Stimulated activated naive B cell treated with anti-CD40 and anti-IgM and Interleukin-4, amounts not matched to agents 10 μg/mL and 1 μg/mL and 100 μg/mL, for 72 hours (primary cell): ENCODE measurements around the gene DCLK1.

Experiments
- ATAC-seq, 2 donors: fragments of 150-1000 bp; cut with Tn5 transposase; replicated peaks; 2 replicates each; pipeline ENCODE4 v1.10.0; 2021; ENCODE audit warnings: moderate library complexity in 1 of 2
- DNase-seq: peaks from one replicate; pipeline ENCODE4 v3.0.0; 2021
- H3K27ac Mint-ChIP-seq: one replicate; pipeline ENCODE4 v1.8.0; 2022; ENCODE audit warnings: mild to moderate bottlenecking, mixed read lengths
- H3K27me3 Mint-ChIP-seq, 2 donors: one replicate each; pipeline ENCODE4 v1.8.0; 2022; ENCODE audit warnings: mixed read lengths in 2 of 2
- H3K36me3 Mint-ChIP-seq, 2 donors: one replicate each; pipeline ENCODE4 v1.8.0; 2022; ENCODE audit warnings: mixed read lengths in 2 of 2, mild to moderate bottlenecking in 1 of 2
- H3K4me1 Mint-ChIP-seq, 2 donors: one replicate each; pipeline ENCODE4 v1.8.0; 2022; ENCODE audit warnings: mixed read lengths in 2 of 2, mild to moderate bottlenecking in 1 of 2
- H3K4me3 Mint-ChIP-seq, 2 donors: one replicate each; pipeline ENCODE4 v1.8.0; 2022; ENCODE audit warnings: mild to moderate bottlenecking in 2 of 2, mixed read lengths in 2 of 2, moderate library complexity in 1 of 2
- H3K9me3 Mint-ChIP-seq, 2 donors: one replicate each; pipeline ENCODE4 v1.8.0; 2022; ENCODE audit warnings: mixed read lengths in 2 of 2, mild to moderate bottlenecking in 1 of 2

Gene DCLK1

DNA sequence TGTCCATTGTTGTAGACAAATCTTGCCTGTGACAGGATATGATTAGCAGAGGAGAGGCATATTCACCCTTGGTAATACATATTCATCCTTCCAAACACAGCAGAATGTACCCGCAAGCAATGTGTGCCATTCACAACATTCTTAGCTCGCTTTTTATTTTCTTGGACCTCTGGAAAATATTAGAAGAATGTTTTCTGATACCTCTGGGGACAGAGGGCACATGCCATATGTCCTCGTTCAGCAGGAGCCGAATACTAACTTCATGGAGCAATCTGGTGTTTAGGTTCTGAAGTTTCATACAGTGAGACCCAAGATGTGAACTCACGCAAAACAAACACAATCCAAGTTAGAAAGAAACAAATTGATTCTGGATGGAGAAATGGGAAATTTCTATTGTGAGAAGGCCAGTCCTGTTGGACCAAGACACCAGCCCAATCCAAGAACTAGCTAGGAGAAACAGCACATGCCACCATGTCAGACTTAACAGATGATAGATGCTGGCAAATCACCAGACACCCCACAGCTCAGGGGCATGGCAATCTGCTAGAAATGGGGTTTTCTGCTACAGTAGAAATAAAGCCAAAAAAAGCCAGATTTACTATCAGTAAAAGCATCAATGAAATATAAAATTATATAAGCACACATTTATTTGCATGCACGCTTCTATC, 297.4 kb downstream of the DCLK1 start:
- Mint-ChIP-seq H3K4me3 (no peak overlapping the region), H3K9me3 (no peaks in the 10 kb centered on the region), H3K36me3 (no peaks in the 10 kb centered on the region), H3K27me3 (no peaks in the 10 kb centered on the region), H3K27ac (no peak overlapping the region), H3K4me1 (no peaks in the 10 kb centered on the region)
- no peak for DNase-seq
- no peak for ATAC-seq

DNA sequence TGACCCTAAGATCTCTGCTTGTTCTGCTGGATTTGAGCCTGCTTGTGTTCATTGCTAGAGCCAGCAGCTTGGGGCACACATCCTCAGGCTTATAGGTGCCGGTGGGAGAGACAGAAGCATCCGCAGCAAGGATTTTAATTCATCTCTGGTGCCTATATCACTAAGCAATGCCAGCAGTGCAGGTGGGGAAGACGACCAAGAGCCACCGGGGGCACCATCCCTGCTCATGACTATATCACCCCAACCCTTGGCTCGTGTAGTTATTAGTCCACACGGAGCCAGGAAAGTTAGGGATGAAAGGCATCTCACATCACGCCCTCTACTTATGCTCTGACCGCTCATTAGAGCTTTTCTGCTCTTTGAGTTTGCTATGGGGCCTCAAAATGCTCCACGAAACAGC, 298.2 kb downstream of the DCLK1 start:
- H3K4me1 Mint-ChIP-seq = no peaks in the 10 kb centered on the region
- H3K27ac Mint-ChIP-seq = no peak overlapping the region
- no peaks in the 10 kb centered on the region for H3K27me3 Mint-ChIP-seq
- no peak overlapping the region for H3K4me3 Mint-ChIP-seq
- DNase-seq (no peak), ATAC-seq (no peak)
- H3K36me3 Mint-ChIP-seq = no peaks in the 10 kb centered on the region
- H3K9me3 Mint-ChIP-seq = no peaks in the 10 kb centered on the region

GRCh38 chr13:35832551-35832950, 298.6 kb downstream of the DCLK1 start:
- Mint-ChIP-seq H3K27me3 (no peaks in the 10 kb centered on the region), H3K4me3 (no peak overlapping the region), H3K9me3 (no peaks in the 10 kb centered on the region), H3K4me1 (no peaks in the 10 kb centered on the region), H3K36me3 (no peaks in the 10 kb centered on the region), H3K27ac (no peak overlapping the region)
- ATAC-seq = no peak
- DNase-seq = no peak

DNA sequence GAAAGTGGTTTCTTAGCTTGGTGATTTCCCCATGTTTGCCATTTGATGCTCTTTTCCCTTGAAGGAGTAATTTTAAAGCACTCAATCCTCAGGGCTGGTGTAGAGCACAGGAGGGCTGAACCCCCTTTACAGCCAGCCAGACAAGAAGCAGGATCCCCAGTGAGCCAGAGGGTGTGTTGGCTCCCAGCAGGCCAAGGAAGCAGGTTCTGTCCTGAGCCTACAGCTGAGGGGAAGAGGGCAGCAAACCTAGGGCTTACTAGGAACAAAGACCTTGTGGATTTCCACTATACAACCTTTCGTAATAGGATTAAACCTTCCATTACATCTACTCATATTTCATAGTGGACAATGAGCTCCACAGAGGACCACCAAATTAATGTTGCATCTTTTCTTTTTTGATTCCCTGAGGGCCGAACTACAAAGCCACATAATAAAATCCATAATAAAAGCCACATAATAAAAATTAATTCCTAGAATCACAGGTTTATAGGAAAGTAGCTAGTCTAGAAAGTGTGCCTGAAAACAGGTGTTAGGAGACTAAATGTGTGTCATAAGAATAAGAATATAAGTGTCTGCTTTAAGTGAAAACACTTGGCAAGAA, 300.2 kb downstream of the DCLK1 start:
- Mint-ChIP-seq H3K4me3 (no peak overlapping the region), H3K4me1 (no peaks in the 10 kb centered on the region), H3K36me3 (no peaks in the 10 kb centered on the region), H3K27ac (no peak overlapping the region), H3K9me3 (no peaks in the 10 kb centered on the region), H3K27me3 (no peaks in the 10 kb centered on the region)
- DNase-seq = no peak
- no peak for ATAC-seq

GRCh38 chr13:35826626-35827254, 304.4 kb downstream of the DCLK1 start:
- Mint-ChIP-seq H3K27me3 (no peaks in the 10 kb centered on the region), H3K4me1 (no peaks in the 10 kb centered on the region), H3K4me3 (no peak overlapping the region), H3K36me3 (no peaks in the 10 kb centered on the region), H3K27ac (no peak overlapping the region), H3K9me3 (peaks cover 0 to 2% of the 10 kb centered on the region in 2 donors)
- DNase-seq (no peak), ATAC-seq (no peak)

DNA sequence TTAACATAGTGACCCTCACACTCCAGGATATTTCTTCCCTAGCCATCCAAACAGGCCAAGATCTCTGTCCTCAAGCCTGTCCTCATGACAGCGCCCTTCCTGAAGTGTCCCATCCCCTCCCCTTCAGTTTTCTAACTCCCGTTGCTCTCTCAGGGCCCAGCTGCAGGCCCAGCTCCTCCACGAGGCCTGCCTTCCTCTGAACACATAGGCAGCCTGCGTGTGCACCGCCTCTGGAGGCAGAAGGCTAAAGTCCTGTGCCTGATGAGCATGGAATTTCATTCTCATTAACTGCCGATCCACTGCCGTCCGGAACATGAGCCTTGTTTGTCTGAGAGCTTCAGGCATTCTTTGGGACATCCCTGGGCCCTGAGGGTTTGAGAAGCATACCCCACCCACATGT, 306.4 kb downstream of the DCLK1 start:
- Mint-ChIP-seq H3K36me3 (no peaks in the 10 kb centered on the region), H3K4me3 (no peak overlapping the region), H3K9me3 (peaks cover 0 to 2% of the 10 kb centered on the region in 2 donors), H3K4me1 (no peaks in the 10 kb centered on the region), H3K27ac (no peak overlapping the region), H3K27me3 (no peaks in the 10 kb centered on the region)
- no peak for ATAC-seq
- DNase-seq = no peak

DNA sequence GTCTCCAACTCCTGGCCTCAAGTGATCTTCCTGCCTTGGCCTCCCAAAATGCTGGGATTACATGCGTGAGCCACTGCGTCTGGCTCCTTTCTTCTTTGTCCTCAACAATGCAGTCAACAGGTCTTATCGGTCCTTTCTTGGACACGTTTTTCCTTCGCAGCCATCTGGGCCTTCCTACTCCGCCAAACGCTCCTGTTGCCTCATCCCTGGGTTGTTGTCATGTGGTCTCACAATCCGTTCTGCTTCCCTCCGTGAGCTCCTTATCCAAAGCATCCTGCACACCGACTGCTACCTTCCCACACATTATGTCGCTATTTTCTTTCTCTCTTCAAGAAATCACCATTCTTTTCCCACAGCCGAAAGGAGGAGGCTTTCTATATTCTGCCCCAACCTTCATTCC, 306.8 kb downstream of the DCLK1 start:
- DNase-seq = no peak
- H3K4me1 Mint-ChIP-seq = no peaks in the 10 kb centered on the region
- H3K36me3 Mint-ChIP-seq = no peaks in the 10 kb centered on the region
- no peak for ATAC-seq
- H3K9me3 Mint-ChIP-seq = peaks cover 0 to 2% of the 10 kb centered on the region in 2 donors
- H3K4me3 Mint-ChIP-seq = no peak overlapping the region
- no peak overlapping the region for H3K27ac Mint-ChIP-seq
- H3K27me3 Mint-ChIP-seq = no peaks in the 10 kb centered on the region

GRCh38 chr13:35822666-35823065, 308.5 kb downstream of the DCLK1 start:
- H3K36me3 Mint-ChIP-seq = no peaks in the 10 kb centered on the region
- H3K27ac Mint-ChIP-seq = no peak overlapping the region
- H3K27me3 Mint-ChIP-seq = no peaks in the 10 kb centered on the region
- no peaks in the 10 kb centered on the region for H3K4me1 Mint-ChIP-seq
- H3K9me3 Mint-ChIP-seq = peaks cover 0 to 2% of the 10 kb centered on the region in 2 donors
- ATAC-seq (no peak), DNase-seq (no peak)
- H3K4me3 Mint-ChIP-seq = no peak overlapping the region

GRCh38 chr13:35818633-35819067, 312.5 kb downstream of the DCLK1 start:
- H3K4me1 Mint-ChIP-seq = no peaks in the 10 kb centered on the region
- no peaks in the 10 kb centered on the region for H3K36me3 Mint-ChIP-seq
- no peaks in the 10 kb centered on the region for H3K27me3 Mint-ChIP-seq
- no peak overlapping the region for H3K27ac Mint-ChIP-seq
- DNase-seq (no peak), ATAC-seq (no peak)
- H3K9me3 Mint-ChIP-seq = no peaks in the 10 kb centered on the region
- H3K4me3 Mint-ChIP-seq = no peak overlapping the region

- H3K4me1 Mint-ChIP-seq = no peaks in the 10 kb centered on the region
- no peaks in the 10 kb centered on the region for H3K36me3 Mint-ChIP-seq
- DNase-seq (no peak), ATAC-seq (no peak)
- H3K4me3 Mint-ChIP-seq = no peak overlapping the region
- no peaks in the 10 kb centered on the region for H3K9me3 Mint-ChIP-seq
- H3K27ac Mint-ChIP-seq = no peak overlapping the region
- no peaks in the 10 kb centered on the region for H3K27me3 Mint-ChIP-seq
These were observed 313.3 kb downstream of the DCLK1 start for GRCh38 chr13:35817642-35818607.

DNA sequence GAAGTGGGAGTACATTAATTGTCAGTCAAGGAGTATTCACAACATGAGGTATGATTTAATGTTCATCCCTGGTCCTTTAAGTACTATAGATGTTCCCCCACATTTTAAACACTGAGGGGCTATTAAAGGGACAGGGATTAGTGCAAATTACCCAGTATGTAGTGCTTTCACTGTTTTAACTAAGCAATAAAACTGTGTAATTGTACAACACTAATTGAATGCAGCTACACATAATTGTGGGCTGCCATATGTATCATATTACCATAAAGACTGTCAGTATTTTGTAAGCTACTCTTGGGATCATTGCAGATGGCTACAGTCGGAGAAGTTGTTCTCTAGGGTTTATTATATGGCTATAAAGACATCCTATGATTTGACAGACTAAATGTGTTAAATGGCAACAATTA, 316.6 kb downstream of the DCLK1 start:
- no peaks in the 10 kb centered on the region for H3K36me3 Mint-ChIP-seq
- no peaks in the 10 kb centered on the region for H3K9me3 Mint-ChIP-seq
- DNase-seq (no peak), ATAC-seq (no peak)
- no peaks in the 10 kb centered on the region for H3K4me1 Mint-ChIP-seq
- H3K27me3 Mint-ChIP-seq = no peaks in the 10 kb centered on the region
- no peak overlapping the region for H3K4me3 Mint-ChIP-seq
- H3K27ac Mint-ChIP-seq = no peak overlapping the region

DNA sequence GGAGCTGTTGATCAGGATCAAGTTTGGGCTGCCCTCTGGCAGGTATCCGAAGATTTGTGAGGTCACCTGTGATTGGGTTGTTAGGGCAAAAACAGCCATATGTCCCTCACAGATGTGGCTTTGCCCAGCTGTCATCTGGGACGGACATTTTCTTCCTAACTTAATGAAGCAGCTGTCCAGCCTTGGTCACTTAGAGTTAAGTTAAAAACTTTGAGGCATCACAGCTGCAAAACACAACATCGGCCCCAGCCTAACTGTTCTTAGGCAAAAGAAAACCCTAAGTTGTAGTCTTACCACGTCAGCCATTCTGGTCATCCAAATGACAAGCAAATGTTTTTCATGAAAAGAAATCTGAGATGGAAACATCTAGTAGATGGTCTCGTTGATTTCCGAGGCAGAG, 318.4 kb downstream of the DCLK1 start:
- H3K9me3 Mint-ChIP-seq = no peaks in the 10 kb centered on the region
- H3K4me3 Mint-ChIP-seq = no peak overlapping the region
- no peaks in the 10 kb centered on the region for H3K4me1 Mint-ChIP-seq
- DNase-seq = no peak
- ATAC-seq = no peak
- H3K36me3 Mint-ChIP-seq = no peaks in the 10 kb centered on the region
- no peak overlapping the region for H3K27ac Mint-ChIP-seq
- H3K27me3 Mint-ChIP-seq = no peaks in the 10 kb centered on the region

DNA sequence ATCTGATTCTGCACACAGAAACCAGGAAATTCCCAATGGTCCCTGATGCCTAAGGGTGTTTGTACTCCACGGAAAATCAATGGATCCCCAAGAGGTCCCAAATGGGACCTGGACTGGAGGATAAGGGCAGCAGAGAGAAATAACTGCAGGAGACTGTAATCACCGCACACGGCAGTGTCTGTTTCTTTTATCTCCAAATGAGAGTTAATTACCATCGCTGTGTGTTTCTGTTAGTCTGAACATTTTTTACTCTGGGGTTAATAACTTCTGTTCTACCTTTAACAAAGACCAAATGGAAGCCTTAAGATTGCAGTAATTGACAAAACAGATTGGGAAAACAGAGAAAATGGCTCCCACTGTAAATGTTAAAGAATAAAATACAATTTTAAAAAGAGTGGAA, 320.9 kb downstream of the DCLK1 start:
- no peaks in the 10 kb centered on the region for H3K9me3 Mint-ChIP-seq

DNA sequence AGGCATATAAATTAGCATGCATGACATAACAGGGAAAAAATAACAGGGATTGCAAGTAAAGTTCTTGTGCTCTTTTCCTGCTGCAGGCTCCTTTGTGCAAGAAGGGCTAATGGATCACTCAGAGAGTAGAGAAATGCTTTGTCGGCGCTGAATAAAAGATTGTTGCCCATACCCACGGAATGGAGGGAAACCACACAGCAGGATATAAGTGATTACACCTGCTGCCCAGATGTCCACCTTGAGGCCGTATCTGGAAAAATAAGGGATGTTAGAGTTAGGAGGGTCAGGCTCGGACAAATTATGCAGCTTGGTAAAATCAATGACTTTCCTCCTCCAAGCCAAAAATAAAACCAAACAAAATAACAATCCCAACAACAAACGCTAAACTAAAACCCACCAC, 322.3 kb downstream of the DCLK1 start:
- H3K4me1 Mint-ChIP-seq = no peaks in the 10 kb centered on the region
- no peak for ATAC-seq
- no peak overlapping the region for H3K4me3 Mint-ChIP-seq
- no peak overlapping the region for H3K27ac Mint-ChIP-seq
- H3K9me3 Mint-ChIP-seq = no peaks in the 10 kb centered on the region
- peaks cover 3 to 5% of the 10 kb centered on the region in 2 donors for H3K27me3 Mint-ChIP-seq
- no peak for DNase-seq
- H3K36me3 Mint-ChIP-seq = no peaks in the 10 kb centered on the region

More for the DNA sequence above, 320.9 kb downstream of the DCLK1 start:
- H3K27ac Mint-ChIP-seq = no peak overlapping the region
- H3K4me1 Mint-ChIP-seq = no peaks in the 10 kb centered on the region
- DNase-seq (no peak), ATAC-seq (no peak)
- H3K27me3 Mint-ChIP-seq = peaks cover 3 to 5% of the 10 kb centered on the region in 2 donors
- H3K4me3 Mint-ChIP-seq = no peak overlapping the region
- H3K36me3 Mint-ChIP-seq = no peaks in the 10 kb centered on the region
